Sigmoid colon (tissue), 7 donors: ENCODE data around the gene SPEN. TPM values are rescaled to one million over a fixed set of nuclear protein-coding genes. Genes with fewer than 3 reads are reported as not detected.

ENCODE experiments used
- DNase-seq: peaks from one replicate; pipeline ENCODE4 v3.0.0-alpha.2; 2019
- H3K27ac ChIP-seq, 4 donors: fragments of 200-600 bp; sonication (generic); one replicate each; pipeline ENCODE4 v1.5.1; 2016 to 2019; ENCODE audit warnings: mild to moderate bottlenecking in 1 of 4
- H3K27me3 ChIP-seq, 3 donors: fragments of 200-600 bp; sonication (generic); one replicate each; pipeline ENCODE4 v1.5.1; 2019; ENCODE audit warnings: mild to moderate bottlenecking in 1 of 3
- H3K36me3 ChIP-seq, 4 donors: fragments of 200-600 bp; sonication (generic); one replicate each; pipeline ENCODE4 v1.5.1; 2016 to 2019
- H3K4me1 ChIP-seq, 4 donors: fragments of 200-600 bp; sonication (generic); one replicate each; pipeline ENCODE4 v1.5.1; 2017 to 2019
- H3K4me3 ChIP-seq, 4 donors: fragments of 200-600 bp; sonication (generic); one replicate each; pipeline ENCODE4 v1.5.1; 2017 to 2019; ENCODE audit warnings: mild to moderate bottlenecking in 2 of 4, moderate library complexity in 1 of 4
- H3K9me3 ChIP-seq, 4 donors: fragments of 200-600 bp in 3 of 4; sonication (generic) in 3 of 4; one replicate each; pipeline versions ENCODE4 v1.5.1 to v1.6.1; 2013 to 2019
- CTCF ChIP-seq, 4 experiments: fragments of 450-650 bp in 3 of 4; fragments of 200-600 bp in 1 of 4; IDR thresholded peaks; one replicate each; pipeline ENCODE4 v1.5.1; 2016 to 2019; ENCODE audit warnings: antibody characterized with exemption in 4 of 4, mild to moderate bottlenecking in 3 of 4, moderate library complexity in 2 of 4
- EP300 ChIP-seq, 4 donors: sonication (generic); formaldehyde crosslinking; IDR thresholded peaks; one replicate each; pipeline ENCODE4 v1.6.1; 2017; ENCODE audit warnings: antibody characterized with exemption in 4 of 4
- POLR2A ChIP-seq, 2 donors: fragments of 450-650 bp; IDR thresholded peaks; one replicate each; pipeline ENCODE4 v1.6.1; 2016; ENCODE audit warnings: antibody characterized with exemption in 2 of 2, mild to moderate bottlenecking in 2 of 2, moderate library complexity in 2 of 2
- POLR2AphosphoS5 ChIP-seq, 4 donors: sonication (generic); formaldehyde crosslinking; IDR thresholded peaks; one replicate each; pipeline ENCODE4 v1.6.1; 2017; ENCODE audit warnings: antibody characterized with exemption in 4 of 4
- WGBS, 2 donors: extraction: QIAGEN DNeasy Blood & Tissue Kit; methylation state at CpG; one replicate each; pipeline ENCODE4 v1.1.7; 2013; 5-methylcytosine and 5-hydroxymethylcytosine counted together
- intact Hi-C: fragments of 100-400 bp; cut with DNase I; formaldehyde crosslinking; loops from one replicate; pipeline ENCODE4 v1.15.1; 2023
- polyA plus RNA-seq, 3 donors: library from polyadenylated mRNA; stranded (reverse); fragments of 200-250 nt; gene quantifications; one replicate each; pipeline ENCODE4 v1.2.3, GENCODE V29; 2013
- total RNA-seq, 4 donors: library from RNA; depleted of rRNA; stranded (reverse); fragments of >200 nt; gene quantifications; one replicate each; pipeline ENCODE4 v1.1.0, GENCODE V29; 2016
- donor health status: healthy with polysubstance abuse.
- donor health status: Bipolar disorder and iron deficiency.
- donor health status: healthy.

The SPEN gene
- total and polyA plus RNA-seq, 7 donors: 7.4 to 38.5 (median 20.7) TPM

GRCh38 chr1:15933684-15934083 lies 86.2 kb downstream of the SPEN start:
- WGBS, 2 donors: 91 to 93% methylated on average over 5 of the region's 5 CpGs
- H3K27ac ChIP-seq: no peak overlapping the region

DNA sequence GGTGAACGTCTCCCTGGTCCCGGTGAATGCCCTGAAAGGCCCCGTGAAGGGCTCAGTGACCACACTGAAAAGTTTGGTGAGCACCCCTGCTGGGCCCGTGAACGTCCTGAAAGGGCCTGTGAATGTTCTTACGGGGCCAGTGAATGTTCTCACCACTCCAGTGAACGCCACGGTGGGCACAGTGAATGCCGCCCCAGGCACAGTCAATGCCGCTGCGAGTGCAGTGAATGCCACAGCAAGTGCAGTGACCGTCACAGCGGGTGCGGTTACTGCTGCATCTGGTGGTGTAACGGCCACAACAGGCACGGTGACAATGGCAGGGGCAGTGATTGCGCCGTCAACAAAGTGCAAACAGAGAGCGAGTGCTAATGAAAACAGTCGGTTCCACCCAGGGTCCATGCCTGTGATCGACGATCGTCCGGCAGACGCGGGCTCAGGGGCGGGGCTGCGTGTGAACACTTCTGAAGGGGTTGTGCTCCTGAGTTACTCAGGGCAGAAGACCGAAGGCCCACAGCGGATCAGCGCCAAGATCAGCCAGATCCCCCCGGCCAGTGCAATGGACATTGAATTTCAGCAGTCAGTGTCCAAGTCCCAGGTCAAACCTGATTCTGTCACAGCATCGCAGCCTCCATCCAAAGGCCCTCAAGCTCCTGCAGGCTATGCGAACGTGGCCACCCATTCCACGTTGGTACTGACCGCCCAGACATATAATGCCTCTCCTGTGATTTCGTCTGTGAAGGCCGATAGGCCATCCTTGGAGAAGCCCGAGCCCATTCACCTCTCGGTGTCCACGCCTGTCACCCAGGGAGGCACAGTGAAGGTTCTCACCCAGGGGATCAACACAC lies 86.9 kb downstream of the SPEN start:
- H3K36me3 ChIP-seq: peaks cover 67 to 98% (median 76%) of the 10 kb centered on the region in 4 donors

More at GRCh38 chr1:15933684-15934083, 86.2 kb downstream of the SPEN start:
- TF ChIP-seq EP300 (IDR thresholded peaks at IDR 0.05) (no peak), CTCF (IDR thresholded peaks at IDR 0.05) (no peak), POLR2AphosphoS5 (IDR thresholded peaks at IDR 0.05) (no peak), POLR2A (IDR thresholded peaks at IDR 0.05) (no peak)
- Histone ChIP-seq H3K36me3 (peaks cover 74 to 98% (median 82%) of the 10 kb centered on the region in 4 donors), H3K4me3 (no peak overlapping the region), H3K4me1 (peaks cover 0 to 3% (median 1%) of the 10 kb centered on the region in 4 donors), H3K9me3 (no peaks in the 10 kb centered on the region), H3K27me3 (no peaks in the 10 kb centered on the region)
- intact Hi-C loops: no loop called here
- no peak for DNase-seq

GRCh38 chr1:15935056-15935950 lies 87.8 kb downstream of the SPEN start:
- Histone ChIP-seq H3K9me3 (no peaks in the 10 kb centered on the region), H3K4me1 (peaks cover 0 to 15% (median 13%) of the 10 kb centered on the region in 4 donors), H3K4me3 (no peak overlapping the region), H3K36me3 (peaks cover 60 to 98% (median 68%) of the 10 kb centered on the region in 4 donors), H3K27me3 (no peaks in the 10 kb centered on the region), H3K27ac (no peak overlapping the region)
- no peak for DNase-seq
- 95 to 96% methylated on average over 29 of the region's 29 CpGs for WGBS, 2 donors
- TF ChIP-seq POLR2AphosphoS5 (IDR thresholded peaks at IDR 0.05) (no peak), EP300 (IDR thresholded peaks at IDR 0.05) (no peak), POLR2A (IDR thresholded peaks at IDR 0.05) (no peak), CTCF (IDR thresholded peaks at IDR 0.05) (no peak)
- intact Hi-C loops: no loop called here

More for the DNA sequence above, 86.9 kb downstream of the SPEN start:
- Histone ChIP-seq H3K9me3 (no peaks in the 10 kb centered on the region), H3K27ac (no peak overlapping the region), H3K27me3 (no peaks in the 10 kb centered on the region), H3K4me3 (no peak overlapping the region), H3K4me1 (peaks cover 0 to 10% (median 9%) of the 10 kb centered on the region in 4 donors)
- intact Hi-C loops: no loop called here
- no peak for DNase-seq
- WGBS, 2 donors: 94% methylated on average over 42 of the region's 42 CpGs
- TF ChIP-seq POLR2AphosphoS5 (IDR thresholded peaks at IDR 0.05): no peak
- no peak for TF ChIP-seq CTCF (IDR thresholded peaks at IDR 0.05)
- no peak for TF ChIP-seq EP300 (IDR thresholded peaks at IDR 0.05)
- no peak for TF ChIP-seq POLR2A (IDR thresholded peaks at IDR 0.05)

DNA sequence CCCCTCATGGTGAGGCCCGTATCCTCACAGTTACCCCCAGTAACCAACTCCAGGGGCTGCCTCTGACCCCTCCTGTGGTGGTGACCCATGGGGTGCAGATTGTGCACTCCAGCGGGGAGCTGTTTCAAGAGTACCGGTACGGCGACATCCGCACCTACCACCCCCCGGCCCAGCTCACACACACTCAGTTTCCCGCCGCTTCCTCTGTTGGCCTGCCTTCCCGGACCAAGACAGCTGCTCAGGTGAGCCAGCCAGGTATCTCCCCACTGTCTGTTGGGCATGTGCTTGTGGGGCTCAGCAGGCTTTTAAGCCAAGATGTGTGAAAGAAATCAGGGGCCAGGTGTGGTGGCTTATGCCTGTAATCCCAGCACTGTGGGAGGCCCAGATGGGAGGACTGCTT lies 88.5 kb downstream of the SPEN start:
- no peak for DNase-seq
- H3K4me3 ChIP-seq: no peak overlapping the region
- 97 to 98% methylated on average over 10 of the region's 10 CpGs for WGBS, 2 donors
- TF ChIP-seq POLR2AphosphoS5 (IDR thresholded peaks at IDR 0.05) (no peak), CTCF (IDR thresholded peaks at IDR 0.05) (no peak), POLR2A (IDR thresholded peaks at IDR 0.05) (no peak), EP300 (IDR thresholded peaks at IDR 0.05) (no peak)
- H3K4me1 ChIP-seq: peaks cover 0 to 15% (median 13%) of the 10 kb centered on the region in 4 donors
- H3K27ac ChIP-seq: no peak overlapping the region
- H3K27me3 ChIP-seq: no peaks in the 10 kb centered on the region
- H3K9me3 ChIP-seq: no peaks in the 10 kb centered on the region
- H3K36me3 ChIP-seq: peaks cover 57 to 98% (median 67%) of the 10 kb centered on the region in 4 donors
- intact Hi-C loops: no loop called here
